GM18511 (cell line): ENCODE results near the gene CCL4L2.
A peak's percentile ranks its signal among the peaks of the same experiment; 100 is the strongest.
"Not testable (repeated sequence)": the region's sequence is repeated elsewhere in the genome, so short reads cannot be mapped to it uniquely, and the experiment has no call there.

ENCODE experiments used
- ATAC-seq: cut with Tn5 transposase; IDR thresholded peaks from one replicate; pipeline ENCODE4 v1.9.1; 2021; ENCODE audit warnings: mild to moderate bottlenecking, moderate library complexity; ENCODE audit not compliant: unreplicated experiment

Gene CCL4L2

DNA sequence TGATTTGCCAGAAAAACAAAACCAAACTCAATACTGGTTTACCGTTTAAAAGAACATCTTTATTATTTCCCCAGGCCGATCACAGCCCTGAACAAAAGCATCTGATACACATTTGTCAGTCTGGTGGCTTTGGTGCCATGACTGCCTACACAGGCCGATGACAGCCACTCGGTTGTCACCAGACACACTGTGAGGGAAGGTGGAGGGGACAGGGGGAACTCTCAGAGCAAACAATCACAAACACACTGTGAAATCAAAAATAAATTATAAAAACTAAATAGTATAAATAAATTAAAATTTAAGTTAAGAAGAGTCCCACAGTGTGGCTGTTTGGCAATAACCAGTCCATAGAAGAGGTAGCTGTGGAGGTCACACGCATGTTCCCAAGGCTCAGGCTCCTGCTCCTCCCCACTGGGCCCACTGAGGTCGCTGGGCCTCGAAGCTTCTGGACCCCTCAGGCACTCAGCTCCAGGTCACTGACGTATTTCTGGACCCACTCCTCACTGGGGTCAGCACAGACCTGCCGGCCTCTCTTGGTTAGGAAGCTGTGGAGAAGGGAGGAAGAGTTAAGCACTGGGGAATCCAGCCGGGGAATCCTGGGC is 15.9 kb upstream of the CCL4L2 start:
- ATAC-seq, result not testable (repeated sequence)

DNA sequence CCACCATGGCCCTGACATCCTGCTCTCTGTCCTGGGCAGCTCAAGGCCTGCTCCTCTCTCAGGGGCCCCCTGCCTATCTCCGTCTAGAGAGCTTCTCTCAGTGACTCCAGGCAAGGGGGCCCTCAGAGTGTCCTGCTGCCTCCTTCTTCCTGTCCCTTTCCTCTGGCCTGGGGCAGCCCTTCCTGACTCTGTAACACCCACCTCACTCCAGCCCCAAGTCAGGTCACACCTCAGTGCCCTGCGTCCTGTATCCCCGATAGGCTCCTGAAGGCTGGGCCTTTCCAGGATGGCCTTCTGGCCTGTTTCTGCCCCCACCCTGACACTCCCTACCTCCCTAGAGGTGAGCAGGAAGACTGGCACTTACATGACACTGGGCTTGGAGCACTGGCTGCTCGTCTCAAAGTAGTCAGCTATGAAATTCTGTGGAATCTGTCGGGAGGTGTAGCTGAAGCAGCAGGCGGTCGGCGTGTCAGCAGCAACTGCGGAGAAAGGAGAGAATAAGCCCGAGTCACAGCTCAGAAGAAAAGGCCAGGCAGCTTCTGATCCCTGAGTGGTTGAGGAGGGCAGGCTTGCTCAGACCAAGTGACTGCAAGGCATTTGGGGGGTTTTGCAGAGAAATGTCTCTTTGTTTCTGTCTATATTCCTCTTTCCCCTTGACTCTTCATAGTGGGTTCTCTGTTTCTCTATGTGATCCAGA is 15.3 kb upstream of the CCL4L2 start:
- ATAC-seq, result no peak

DNA sequence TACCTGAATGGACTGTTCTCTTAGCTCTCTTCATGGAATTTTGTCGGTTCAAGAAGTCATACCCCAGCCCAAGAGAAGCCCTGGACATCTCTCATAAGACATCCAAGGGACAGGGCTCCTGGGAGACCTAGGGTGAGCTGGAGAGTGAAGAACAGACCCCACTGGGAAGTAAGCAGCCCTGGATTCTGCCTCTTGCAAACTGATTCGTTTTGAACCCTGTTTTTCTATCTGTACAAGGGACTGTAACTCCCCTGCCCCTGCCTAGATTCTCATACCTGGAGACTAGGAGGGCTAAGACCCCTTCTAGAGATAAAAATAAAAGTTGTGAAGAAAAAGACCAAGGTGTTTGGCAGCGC is 14.8 kb upstream of the CCL4L2 start:
- no peak for ATAC-seq

GRCh38 chr17:36197387-36197703 is 13.5 kb upstream of the CCL4L2 start:
- ATAC-seq, result peak; percentile 9

- peak; percentile 18 for ATAC-seq
Observed at GRCh38 chr17:36198831-36199465, 11.9 kb upstream of the CCL4L2 start.

- ATAC-seq, result not testable (repeated sequence)
Observed at GRCh38 chr17:36201102-36201501, 9.8 kb upstream of the CCL4L2 start.

GRCh38 chr17:36201506-36201905 is 9.4 kb upstream of the CCL4L2 start:
- ATAC-seq, result not testable (repeated sequence)

- no peak for ATAC-seq
Observed at GRCh38 chr17:36203335-36203734, 7.5 kb upstream of the CCL4L2 start.

- ATAC-seq, result no peak
Observed at GRCh38 chr17:36204724-36205500, 6.0 kb upstream of the CCL4L2 start.

- ATAC-seq, result peak; percentile 25
Observed at GRCh38 chr17:36205637-36206485, 5.0 kb upstream of the CCL4L2 start.

GRCh38 chr17:36206486-36206821 is 4.4 kb upstream of the CCL4L2 start:
- not testable (repeated sequence) for ATAC-seq

GRCh38 chr17:36207383-36207782 is 3.5 kb upstream of the CCL4L2 start:
- not testable (repeated sequence) for ATAC-seq

DNA sequence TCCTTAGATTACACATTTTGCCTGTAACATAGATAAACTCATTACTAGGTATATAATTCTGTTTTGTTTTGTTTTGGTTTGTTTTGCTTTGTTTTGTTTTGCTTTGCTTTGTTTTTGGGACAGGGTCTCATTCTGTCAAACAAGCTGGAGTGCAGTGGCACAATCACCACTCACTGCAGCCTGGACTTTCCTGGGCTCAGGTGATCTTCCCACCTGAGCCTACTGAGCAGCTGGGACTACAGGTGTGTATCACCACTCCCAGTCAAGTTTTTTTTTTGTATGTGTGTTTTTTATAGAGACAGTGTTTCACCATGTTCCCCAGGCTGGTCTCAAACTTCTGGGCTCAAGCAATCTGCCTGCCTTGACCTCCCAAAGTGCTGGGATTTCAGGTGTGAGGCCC is 1.3 kb upstream of the CCL4L2 start:
- ATAC-seq, result no peak

DNA sequence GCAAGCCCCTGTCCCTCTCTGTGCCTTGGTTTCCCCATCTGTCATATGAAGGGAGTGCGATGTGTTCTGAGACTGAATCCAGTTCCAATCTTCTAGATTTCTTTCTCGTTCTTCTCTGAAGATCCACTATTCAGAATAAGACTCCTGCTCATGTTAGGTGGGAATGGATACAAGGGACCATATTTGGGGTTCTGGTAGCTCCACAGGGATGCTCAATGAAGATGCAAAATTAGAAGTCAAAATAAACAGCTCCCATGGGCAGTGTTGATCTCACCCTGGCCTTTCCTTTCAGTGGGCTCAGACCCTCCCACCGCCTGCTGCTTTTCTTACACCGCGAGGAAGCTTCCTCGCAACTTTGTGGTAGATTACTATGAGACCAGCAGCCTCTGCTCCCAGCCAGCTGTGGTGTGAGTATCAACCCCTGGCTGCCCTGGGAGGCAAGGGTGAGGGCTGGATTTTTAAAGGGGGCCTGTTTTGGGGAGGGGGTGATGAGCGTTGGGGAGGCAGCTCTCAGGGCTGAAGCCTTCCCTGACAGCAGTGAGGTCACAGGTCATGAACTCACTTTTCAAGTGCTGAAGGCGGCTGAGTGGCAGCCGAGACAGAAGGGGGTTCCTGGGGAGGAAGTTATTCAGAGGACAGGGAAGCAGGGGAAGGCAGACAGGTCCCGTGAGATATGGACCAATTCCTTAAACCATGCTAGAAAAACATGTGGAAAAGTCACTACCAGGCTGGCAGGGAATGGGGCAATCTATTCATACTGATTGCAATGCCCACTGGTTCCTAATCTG is 815 bp downstream of the CCL4L2 start:
- not testable (repeated sequence) for ATAC-seq

DNA sequence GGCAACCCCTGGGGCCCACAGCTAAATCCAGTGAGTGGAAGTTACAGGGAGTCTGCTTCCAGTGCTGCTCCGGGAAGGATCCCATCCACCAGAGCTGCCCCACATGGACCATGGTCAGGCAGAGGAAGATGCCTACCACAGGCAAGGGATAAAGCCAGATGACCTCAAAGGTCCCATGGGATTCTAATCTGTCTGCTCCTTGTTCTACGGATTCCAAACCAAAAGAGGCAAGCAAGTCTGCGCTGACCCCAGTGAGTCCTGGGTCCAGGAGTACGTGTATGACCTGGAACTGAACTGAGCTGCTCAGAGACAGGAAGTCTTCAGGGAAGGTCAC is 1.4 kb downstream of the CCL4L2 start:
- no peak for ATAC-seq

DNA sequence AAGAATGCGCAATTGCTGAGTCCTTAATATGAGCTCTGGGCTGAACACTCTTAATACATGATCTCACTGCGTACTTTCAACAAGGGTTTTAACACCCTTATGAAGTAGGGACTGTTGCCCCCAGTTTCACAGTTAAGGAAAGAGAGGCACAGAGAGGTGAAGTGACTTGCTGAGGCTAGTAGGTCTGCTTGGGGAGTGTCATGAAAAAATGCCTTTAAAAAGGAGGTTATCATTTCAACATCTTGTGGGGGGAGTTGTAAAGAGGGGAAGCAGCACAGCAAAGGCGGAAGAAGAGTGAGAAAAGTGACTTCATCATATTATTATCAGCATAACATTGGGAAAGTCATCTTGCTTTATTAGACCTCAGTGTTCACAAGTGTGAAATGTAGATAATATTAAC is 2.1 kb downstream of the CCL4L2 start:
- no peak for ATAC-seq

GRCh38 chr17:36213695-36214094 is 2.8 kb downstream of the CCL4L2 start:
- no peak for ATAC-seq

DNA sequence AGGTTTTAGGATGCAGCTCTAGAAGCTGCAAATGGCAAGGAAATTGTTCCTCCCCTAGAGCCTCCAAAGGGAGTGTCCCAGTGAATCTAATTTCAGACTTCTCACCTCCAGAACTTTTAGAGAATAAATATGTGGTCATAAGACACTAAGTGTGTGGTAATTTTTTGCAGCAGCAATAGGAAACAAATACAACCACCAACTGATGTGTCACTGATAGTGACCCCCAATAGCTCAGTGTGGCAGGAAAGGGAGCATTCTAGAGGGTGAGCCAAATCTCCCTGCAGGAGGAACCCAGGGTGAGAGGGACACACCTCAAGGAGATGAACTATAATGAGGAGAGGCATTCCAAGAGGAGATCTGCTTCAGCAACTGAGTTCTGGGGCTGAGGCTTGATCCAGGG is 4.1 kb downstream of the CCL4L2 start:
- ATAC-seq, result no peak

DNA sequence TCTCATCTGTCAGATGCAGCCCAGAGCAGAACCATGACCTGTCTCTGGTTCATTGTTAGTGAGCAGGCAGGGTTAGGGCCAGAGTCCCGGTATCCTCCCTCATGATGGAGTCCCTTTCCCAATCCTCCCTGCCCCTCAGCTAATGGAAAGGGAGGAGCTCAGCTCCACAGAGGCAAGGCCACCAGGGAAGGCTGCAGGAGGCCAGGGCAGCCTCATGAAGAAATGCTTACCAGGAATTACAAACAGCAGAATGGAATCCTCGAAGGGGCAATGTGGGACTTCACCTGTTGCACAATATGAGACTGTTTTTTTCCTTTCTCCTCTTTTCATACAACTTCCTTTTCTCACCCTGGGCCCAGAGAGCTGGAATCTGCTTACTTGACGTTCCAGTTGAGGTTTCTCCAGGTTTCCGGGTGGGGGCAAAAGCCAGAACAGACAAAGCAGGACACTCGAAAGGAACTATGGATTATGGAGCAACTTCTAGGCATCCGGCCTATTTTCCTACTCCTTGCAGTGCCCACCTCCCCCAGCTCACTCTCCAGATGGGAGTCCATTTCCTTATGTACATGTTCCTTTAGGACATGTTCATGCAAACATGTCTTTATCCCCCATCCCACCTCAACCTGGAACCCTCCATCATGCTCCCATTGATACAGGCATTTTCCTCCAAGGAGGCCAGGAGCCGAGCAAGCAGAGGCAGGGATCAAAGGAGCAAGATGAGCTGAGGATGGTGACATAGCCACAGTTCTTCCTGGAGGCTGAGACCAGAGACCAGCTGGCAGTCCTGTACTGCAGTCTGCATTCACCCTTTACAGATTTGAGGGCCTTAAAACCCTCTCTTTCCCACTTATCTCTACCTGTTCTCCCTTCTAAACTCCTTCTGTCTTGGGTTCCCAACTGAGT is 4.8 kb downstream of the CCL4L2 start:
- ATAC-seq, result not testable (repeated sequence)
